Activated naive CD4-positive, alpha-beta T cell (primary cell): ENCODE data around the gene PPP4R3B.
"Not testable (repeated sequence)": the region's sequence is repeated elsewhere in the genome, so short reads cannot be mapped to it uniquely, and the experiment has no call there.

Experiments
- DNase-seq, 4 experiments: peaks; one replicate each; lab custom pipeline; 2025; lab: John Stamatoyannopoulos, UW

The PPP4R3B gene

DNA sequence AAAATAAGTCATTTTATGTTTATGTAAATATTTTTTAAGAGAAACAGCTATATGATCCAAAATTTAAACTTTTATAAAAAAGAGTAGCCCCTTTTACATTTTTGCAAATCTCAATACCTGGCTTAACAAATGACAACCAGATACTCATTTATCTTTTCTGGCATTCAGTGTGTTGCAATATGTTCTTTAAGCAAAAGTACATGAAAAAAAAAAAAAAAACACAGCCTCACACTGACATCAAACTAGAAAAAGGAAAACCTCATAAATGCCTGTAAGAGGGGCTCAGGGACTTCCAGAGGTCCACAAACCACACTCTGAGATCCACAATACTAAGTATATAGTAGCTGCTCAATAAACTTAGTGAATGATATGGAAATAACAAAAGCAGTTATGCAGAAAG is 21.9 kb downstream of the PPP4R3B start:
- DNase-seq, result no peak

DNA sequence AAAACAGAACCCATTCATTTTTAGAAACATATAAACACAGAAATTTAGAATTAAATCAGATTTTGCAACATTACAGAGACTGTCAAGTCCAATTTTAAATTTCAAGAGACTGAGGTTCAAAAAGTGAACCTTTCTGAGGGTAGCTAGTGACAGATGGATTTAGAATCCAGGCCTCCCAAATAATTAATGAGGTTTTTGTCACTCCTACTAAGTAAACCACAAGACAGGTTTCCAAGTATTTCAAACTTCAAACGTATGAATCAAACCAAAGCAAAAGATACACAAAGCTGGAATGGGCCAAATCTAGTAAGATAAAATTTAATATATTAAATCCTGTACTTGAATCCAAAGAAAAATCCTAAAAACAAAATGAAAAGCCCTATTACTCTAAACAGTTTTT is 25.3 kb downstream of the PPP4R3B start:
- DNase-seq, result no peak

DNA sequence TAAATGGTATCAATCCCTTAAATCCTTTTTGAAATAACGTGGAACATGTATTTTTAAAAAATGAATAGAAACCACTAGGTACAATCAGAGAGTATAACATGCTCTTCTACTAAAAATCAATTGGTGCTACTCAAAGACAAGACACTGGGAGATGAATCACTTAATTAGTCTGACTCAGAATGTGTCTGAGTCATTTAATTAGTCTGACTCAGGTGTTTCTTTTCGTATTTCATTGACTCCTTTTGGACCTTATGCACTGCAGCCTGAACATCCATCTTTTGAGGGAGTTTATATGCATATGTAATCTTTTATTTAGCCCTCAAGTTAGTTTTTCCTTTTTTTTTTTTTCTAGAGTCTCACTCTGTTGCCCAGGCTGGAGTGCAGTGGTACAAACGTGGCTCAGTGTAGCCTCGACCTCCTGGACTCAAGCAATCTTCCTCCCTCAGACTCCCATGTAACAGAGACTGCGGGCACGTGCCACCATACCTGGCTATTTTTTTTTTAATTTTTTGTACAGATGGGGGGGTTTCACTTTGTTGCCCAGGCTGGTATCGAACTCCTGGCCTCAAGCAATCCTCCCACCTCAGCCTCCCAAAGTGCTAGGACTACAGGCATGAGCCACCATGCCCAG is 26.5 kb downstream of the PPP4R3B start:
- DNase-seq, result no peak

DNA sequence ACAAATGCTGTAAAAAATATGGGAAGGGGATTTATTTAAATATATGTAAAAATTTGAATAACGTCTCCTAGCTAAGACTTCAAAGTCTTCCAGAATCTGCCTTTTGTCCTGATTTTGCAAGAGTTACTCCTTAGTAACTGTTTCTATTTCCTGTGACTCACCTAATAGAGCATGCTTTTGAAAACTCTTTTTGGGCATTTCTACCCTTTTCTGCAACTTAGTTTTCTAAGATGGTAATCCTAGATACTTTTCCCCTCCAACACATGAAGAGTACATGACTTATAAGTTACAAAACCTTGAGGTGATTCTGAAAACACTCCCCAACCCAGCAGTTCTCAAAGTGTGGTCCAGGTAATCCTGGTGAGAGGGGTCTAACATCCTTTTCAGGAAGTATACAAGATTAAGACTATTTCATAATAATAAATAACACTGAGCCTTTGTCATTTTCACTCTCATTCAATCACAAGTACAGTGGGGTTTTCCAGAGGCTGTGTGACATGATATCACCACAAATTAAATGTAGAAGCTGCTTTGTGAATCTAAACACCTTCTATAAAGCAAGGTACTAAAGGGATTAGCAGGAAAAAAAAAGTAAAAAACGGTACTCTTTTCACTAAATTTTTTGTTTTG is 31.9 kb downstream of the PPP4R3B start:
- DNase-seq, result no peak

DNA sequence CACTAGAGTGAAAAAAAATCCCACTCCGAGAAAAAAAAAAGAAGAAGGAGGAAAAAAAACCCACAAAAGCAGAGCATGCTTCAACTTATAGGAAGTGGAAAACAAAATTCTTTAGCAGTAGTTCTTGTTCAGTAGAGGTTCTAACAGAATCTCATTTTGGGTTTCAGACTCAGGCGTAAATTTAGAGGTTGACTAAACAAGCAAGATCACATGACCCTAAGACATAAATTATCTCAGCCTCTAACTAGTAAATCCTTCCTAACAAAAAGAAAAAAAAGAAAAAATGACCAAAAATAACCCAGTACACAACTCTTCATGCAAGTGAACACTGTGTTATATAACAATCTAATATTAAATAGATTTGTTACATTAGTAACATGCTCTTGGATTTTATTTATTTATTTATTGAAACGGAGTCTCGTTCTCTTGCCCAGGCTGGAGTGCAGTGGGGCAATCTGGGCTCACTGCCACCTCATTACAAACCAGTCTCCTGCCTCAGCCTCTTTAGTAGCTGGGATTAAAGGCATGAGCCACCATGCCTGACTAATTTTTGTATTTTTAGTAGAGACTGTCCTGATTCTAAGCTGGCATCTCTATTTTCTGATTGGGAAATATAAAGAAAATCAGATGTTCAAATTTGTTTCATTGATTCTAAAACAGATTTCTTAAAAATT is 35.4 kb downstream of the PPP4R3B start:
- DNase-seq, result no peak

DNA sequence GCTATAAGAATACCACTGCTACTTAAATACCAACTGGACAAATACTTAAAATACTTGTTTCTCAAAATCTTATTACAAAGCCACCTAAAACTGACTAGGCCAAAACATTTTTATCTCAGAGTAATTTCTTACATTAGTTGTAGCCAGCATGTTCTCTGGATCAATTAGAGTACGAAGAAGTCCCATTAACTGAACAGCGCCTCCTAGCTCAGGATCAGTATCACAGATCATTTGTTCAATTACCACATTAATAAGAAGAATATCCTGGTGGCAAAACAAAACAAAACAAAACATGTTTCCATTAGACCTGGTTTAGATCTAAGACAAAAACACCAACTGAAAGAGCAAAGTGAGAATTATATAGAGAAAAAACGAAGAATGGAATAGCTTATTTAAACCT is 36.0 kb downstream of the PPP4R3B start:
- no peak for DNase-seq

DNA sequence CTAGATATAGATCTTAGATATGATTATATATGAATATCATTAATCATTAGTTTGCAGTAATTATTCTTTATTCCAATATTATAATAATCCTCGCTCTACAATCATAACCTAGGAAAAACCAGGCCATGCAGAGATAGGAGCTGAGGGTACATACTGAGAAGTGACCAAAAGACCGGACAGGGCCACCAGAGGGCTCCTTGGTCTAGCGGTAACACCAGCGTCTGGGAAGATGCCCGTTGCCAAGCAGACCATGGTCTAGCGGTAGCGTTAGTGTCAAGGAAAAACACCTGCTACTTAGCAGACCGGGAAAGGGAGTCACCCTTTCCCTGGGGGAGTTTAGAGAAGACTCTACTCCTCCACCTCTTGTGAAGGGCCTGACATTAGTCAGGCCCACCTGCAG is 48.4 kb downstream of the PPP4R3B start:
- DNase-seq, result not testable (repeated sequence)

DNA sequence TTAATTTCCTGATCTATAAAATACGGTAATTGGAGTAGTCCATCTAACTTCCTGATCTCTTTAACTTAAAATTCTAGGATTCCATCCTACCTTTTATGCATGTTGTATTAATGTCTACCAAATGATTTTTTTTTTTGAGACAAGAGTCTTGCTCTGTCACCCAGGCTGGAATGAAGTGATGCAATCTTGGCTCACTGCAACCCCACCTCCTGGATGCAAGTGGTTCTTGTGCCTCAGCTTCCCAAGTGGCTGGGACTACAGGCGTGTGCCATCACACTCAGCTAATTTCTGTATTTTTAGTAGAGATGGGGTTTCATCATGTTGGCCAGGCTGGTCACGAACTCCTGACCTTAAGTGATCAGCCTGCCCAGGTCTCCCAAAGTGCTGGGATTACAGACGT is 50.1 kb downstream of the PPP4R3B start:
- DNase-seq, result no peak

DNA sequence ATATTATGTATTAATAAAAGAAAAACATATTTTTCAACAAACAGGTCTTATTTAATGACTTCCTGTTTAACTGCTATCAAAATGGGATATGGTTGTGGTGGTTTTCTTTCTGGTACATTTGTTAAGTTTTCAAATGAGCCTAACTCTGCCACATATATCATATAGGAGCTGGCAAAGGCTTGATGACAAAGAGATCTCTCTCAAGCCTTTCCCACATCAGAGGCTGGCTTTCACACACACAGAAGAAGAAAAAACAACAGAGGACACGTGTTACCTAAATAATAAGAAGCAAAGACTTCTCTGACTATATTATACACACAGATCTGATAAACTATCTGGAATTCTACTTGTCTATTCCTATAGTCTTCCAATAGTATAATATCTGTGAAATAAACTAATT is 51.8 kb downstream of the PPP4R3B start:
- DNase-seq, result no peak

DNA sequence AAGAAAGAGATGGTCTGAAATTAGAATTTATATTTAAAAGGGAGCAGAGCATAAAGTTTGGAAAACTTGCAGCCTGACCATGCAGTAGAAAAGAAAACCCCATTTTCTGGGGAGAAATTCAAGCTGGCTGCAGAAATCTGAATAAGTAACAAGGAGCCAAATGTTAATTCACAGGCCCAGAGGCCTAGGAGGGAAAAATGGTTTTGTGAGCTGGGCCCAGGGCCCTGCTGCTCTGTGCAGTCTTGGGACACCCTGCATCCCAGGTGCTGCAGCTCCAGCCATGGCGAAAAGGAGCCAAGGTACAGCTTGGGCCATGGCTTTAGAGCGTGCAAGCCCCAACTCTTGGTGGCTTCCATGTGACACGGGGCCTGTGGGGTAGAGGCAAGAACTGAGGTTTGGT is 56.6 kb downstream of the PPP4R3B start:
- no peak for DNase-seq

DNA sequence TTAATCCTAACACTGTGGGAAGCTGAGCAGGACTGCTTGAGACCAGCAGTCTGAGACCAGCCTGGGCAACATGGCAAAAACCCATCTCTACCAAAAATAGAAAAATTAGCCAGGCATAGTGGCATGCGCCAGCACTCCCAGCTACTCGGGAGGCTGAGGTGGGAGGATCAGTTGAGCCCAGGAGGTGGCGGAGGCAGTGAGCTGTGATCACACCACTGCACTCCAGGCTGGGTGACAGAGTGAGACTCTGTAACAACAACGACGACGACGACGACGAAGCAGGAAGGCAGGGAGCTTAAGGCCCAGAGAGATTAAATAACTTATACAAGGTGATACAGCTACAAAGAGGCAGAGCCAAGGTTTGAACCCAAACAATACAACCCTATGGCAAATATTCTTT is 60.6 kb downstream of the PPP4R3B start:
- no peak for DNase-seq

DNA sequence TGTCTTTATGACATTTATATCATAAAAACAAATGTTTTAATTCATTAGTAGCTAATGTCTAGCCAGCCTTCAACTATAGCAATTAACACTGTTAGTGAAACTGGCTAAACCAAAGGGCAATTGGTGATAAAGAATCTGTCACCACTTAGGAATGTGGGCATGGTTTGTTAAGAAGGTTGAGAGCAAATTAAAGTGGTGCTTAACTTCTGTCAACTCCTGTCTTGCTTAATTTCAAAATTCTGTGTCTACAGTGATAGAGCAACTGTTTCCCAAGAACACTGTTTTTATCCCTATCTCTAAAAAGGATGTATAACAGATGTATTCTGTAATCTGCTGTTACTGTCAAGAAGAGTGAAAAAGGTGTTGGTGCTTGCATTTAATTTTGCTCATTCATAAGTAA is 61.4 kb downstream of the PPP4R3B start:
- DNase-seq, result no peak

DNA sequence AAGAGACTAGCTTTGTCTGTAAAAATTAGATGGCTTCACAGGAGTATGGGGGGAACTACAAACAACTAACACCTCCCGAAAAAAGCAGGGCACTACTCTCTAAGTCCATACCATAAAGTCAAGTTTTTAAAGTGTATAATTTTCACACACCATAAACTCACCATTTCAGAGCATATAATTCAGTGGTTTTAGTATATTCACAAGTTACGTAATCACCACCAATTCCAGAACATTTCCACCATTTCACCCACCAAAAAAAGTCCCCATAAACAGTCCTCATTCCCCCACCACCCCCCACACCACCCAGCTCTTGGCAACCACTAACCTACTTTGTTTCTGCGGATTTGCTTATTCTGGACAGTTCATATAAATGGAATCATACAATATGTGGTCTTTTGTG is 64.1 kb downstream of the PPP4R3B start:
- no peak for DNase-seq

DNA sequence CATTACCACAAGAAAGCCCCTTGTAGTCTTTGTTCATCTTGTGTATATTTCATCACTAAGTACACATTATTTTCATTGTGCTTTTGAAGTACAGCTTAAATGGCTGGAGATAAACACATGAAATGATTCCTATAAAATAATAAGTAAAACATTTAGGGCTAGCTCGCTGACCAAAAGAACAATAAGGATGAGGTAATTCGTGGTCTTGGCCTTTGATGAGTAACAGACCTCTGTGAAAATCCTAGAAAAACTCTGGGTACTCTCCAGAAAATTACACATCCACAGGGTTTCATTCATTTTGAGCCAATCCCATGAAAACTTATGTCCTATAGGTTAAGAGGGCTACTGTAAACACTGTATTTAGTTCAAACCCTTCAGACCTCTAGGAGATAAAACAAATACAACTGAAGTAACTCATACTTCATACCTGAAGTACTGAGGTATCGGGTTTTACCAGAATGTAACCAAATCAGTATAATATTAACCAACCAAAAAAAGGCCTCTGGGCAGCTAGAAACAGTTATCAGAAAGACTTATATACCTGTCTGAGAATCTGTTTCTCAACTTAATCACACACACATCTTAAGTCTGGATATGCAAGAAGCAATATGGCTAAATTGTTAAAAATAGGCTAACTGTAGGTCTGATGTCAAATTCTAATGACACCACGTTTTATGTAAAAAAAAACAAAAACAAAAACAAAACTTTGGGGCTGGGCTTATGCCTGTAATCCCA is 66.9 kb downstream of the PPP4R3B start:
- no peak for DNase-seq

DNA sequence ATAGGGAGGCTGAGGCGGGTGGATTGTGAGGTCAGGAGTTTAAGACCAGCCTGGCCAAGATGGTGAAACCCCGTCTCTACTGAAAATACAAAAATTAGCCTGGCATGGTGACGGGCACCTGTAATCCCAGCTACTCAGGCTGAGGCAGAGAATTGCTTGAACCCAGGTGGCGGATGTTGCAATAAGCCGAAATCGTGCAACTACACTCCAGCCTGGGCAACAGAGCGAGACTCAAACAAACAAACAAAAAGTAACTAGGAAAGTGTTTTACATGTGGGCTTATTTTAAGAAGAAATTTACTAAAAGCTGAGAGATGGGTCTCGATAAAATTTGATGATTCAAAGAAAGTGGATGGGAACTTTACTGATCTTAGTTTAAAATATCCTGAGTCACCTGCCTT is 69.7 kb downstream of the PPP4R3B start:
- DNase-seq, result not testable (repeated sequence)

DNA sequence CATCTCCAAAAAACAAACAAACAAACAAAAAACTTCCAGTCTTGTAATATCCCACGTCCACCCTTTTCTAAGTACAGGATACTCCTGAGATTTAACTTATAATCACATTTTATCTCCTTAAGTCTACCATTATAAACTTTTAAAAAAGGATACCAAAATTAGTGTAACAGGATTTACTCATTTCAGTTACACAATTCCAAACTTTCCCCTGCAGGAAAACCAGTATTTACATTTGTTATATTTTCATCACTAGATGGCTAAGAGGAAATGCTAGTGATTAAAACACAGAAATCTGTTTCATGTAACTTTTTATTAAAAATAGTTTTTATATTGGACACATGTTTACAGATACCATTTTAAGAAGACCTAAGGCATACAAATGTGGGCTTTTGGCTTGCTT is 70.4 kb downstream of the PPP4R3B start:
- DNase-seq, result no peak

DNA sequence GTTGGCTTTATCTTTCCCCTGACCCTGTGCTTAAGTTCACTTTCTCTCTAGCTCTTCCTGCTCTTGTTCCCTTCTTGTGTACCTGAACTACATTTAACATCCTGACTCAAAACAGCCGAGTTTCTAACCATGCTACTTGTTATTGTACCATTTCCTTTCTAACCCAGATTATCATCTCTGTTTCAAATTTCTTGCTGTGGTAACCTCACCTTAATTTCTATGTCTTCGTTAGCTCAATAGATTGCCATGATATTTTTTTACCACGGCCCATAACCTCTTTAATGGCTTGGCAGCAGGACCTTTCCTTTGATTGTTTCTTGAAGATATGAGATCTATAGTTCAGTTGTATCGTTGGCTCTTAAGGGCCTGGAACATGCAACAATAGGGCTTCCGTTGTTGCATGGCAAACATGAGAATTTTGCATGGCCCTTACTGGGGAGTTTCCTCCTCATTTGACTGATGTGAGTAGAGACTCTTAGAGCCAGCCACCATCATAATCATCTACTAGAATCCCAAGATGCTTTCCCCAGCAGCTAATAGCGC is 86.8 kb downstream of the PPP4R3B start:
- DNase-seq, result no peak

DNA sequence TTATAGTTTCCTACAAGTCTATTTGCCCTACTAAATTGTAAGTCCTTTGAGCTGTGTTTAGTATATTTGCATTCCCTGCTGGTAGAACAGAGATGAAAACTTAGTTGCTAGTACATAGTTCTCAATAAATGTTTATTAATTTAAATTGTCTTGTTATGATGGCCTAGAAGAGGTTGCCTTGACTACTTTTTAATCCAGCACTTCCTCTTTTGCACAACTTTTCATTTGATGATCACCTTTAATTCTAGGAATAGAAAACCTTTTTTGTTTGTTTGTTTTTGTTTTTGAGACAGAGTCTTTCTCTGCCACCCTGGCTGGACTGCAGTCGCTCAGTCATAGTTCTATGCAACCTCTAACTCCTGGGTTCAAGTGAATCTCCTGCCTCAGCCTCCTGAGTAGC is 91.2 kb downstream of the PPP4R3B start:
- DNase-seq, result no peak

DNA sequence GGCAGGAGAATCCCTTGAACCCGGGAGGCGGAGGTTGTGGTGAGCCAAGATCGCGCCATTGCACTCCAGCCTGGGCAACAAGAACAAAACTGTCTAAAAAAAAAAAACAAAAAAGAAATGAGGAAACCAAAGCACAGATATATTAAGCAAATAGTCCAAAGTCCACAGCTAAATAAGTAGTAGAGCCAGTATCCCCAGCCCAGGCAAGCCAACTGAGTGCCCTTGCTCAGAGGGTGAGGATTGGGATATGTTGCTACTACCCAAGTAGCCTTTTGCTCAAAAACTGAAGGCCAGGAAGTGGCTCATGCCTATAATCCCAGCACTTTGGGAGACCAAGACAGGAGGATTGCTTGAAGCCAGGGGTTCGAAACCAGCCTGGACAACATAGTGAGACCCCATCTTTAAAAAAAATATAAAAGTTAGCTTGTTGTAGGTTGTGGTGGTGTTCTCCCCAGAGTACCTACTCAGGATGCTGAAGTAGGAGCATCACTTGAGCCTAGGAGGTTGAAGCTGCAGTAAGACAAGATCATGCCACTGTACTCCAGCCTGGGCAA is 92.5 kb downstream of the PPP4R3B start:
- no peak for DNase-seq

DNA sequence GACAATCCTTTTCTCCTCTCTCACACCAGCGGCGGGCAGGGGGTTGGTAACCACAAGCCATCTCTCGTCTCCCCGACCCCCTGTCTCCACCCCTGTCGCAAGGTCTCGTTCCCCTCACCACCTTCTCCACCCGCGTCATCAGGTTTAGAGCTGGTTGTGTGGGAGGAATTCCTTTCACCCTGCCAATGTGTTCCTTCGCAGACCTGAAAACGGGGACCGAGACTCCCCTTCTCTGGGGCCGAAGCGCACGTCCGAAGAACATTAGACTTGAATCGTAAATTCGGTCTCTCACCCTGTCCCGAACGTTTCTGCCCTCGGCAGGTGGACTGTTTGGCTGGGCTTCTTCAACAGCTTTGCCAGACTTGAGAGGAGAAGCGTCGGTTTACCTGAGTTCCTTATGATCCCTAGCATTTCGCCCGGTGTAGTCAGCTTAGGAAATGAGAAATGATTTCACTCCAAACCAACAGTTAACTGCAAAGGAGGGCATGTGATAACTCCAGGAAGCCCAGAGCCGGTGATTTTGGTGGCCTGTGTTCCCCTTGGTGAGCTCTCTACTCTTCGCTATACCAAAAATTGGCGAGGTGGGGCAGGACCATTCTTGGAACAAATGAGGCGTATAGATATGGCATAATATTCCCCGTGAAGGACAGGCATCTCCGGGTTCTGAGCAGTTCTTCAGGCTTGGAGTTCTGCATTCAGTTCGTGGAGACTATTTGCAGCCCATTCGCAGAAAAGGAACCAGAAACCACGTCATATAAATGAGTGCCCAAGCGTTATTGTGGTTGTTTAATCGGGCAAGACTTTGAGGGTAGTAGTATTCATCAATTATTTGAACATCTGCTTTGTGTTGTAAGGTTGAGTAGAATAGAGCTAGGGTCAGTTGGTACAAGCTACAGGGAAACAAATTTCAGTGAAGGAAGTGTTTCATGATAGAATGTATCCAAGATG is 97.2 kb downstream of the PPP4R3B start:
- peak in 3 of 4 experiments; percentile 8 to 19 (median 16) for DNase-seq

DNA sequence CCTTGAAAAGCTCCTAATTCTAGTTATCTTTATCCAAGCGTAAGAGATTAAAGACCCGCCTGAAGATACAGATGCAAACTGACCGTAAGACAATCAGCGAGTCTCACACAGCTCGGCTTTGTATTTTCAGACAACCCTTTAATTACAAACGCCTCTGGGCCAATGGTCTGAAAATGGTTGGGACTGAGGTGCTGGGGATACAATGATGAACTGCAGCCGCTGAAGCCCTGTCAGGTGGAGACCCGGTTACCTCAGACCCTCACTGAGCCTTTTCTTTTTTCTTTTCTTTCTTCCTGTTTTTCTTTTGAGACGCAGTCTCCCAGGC is 98.6 kb downstream of the PPP4R3B start:
- no peak for DNase-seq
